ENCODE data around the gene BTN1A1.
"Not testable (repeated sequence)": the region's sequence is repeated elsewhere in the genome, so short reads cannot be mapped to it uniquely, and the experiment has no call there.

DNA sequence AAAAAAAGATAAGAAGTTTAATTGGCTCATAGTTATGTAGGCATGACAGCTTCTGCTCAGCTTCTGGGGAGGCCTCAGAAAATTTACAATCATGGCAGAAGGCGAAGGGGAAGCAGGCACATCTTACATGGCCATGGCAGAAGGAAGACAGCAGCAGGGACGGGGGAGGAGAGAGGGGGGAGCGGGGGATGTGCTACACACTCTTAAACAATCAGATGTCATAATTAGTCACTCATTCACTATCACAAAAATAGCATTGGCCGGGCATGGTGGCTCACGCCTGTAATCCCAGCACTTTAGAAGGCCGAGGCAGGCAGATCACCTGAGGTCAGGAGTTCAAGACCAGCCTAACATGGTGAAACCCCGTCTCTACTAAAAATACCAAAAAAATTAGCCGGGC, 10.9 kb downstream of the BTN1A1 start:
- TF ChIP-seq POLR2A (IDR thresholded peaks at IDR 0.05): not testable (repeated sequence)
- TF ChIP-seq, protein P1, sequence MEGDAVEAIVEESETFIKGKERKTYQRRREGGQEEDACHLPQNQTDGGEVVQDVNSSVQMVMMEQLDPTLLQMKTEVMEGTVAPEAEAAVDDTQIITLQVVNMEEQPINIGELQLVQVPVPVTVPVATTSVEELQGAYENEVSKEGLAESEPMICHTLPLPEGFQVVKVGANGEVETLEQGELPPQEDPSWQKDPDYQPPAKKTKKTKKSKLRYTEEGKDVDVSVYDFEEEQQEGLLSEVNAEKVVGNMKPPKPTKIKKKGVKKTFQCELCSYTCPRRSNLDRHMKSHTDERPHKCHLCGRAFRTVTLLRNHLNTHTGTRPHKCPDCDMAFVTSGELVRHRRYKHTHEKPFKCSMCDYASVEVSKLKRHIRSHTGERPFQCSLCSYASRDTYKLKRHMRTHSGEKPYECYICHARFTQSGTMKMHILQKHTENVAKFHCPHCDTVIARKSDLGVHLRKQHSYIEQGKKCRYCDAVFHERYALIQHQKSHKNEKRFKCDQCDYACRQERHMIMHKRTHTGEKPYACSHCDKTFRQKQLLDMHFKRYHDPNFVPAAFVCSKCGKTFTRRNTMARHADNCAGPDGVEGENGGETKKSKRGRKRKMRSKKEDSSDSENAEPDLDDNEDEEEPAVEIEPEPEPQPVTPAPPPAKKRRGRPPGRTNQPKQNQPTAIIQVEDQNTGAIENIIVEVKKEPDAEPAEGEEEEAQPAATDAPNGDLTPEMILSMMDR (IDR thresholded peaks at IDR 0.05): not testable (repeated sequence)
